ENCODE results near the gene CLASP1.

The CLASP1 gene

GRCh38 chr2:121455446-121455845 lies 193.8 kb downstream of the CLASP1 start:
- Histone ChIP-seq H2AFZ (ENCODE audit: low read depth, low read length) (no peak overlapping the region), H3K36me3 (replicated peaks; ENCODE audit: low read depth, low read length) (peaks cover 15% of the 10 kb centered on the region), H3K27me3 (ENCODE audit: low read depth, low read length) (no peaks in the 10 kb centered on the region), H3K4me2 (ENCODE audit: low read length) (no peak overlapping the region), H3K9me3 (ENCODE audit: insufficient read depth, low read length) (no peaks in the 10 kb centered on the region), H3K9ac (ENCODE audit: low read length) (no peak overlapping the region), H3K4me1 (ENCODE audit: low read length) (no peaks in the 10 kb centered on the region), H3K79me2 (ENCODE audit: low read length) (no peaks in the 10 kb centered on the region), H3K4me3 (ENCODE audit: low read length) (no peak overlapping the region), H4K20me1 (ENCODE audit: insufficient read depth, low read length) (no peaks in the 10 kb centered on the region), H3K27ac (ENCODE audit: low read length) (no peak overlapping the region)
- no peak for TF ChIP-seq EZH2phosphoT487 (IDR thresholded peaks at IDR 0.05; ENCODE audit: low read depth)
- TF ChIP-seq, protein P1, sequence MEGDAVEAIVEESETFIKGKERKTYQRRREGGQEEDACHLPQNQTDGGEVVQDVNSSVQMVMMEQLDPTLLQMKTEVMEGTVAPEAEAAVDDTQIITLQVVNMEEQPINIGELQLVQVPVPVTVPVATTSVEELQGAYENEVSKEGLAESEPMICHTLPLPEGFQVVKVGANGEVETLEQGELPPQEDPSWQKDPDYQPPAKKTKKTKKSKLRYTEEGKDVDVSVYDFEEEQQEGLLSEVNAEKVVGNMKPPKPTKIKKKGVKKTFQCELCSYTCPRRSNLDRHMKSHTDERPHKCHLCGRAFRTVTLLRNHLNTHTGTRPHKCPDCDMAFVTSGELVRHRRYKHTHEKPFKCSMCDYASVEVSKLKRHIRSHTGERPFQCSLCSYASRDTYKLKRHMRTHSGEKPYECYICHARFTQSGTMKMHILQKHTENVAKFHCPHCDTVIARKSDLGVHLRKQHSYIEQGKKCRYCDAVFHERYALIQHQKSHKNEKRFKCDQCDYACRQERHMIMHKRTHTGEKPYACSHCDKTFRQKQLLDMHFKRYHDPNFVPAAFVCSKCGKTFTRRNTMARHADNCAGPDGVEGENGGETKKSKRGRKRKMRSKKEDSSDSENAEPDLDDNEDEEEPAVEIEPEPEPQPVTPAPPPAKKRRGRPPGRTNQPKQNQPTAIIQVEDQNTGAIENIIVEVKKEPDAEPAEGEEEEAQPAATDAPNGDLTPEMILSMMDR (IDR thresholded peaks at IDR 0.05; ENCODE audit: low read depth, low read length) = no peak

GRCh38 chr2:121454549-121455090 lies 194.6 kb downstream of the CLASP1 start:
- Histone ChIP-seq H4K20me1 (ENCODE audit: insufficient read depth, low read length) (no peaks in the 10 kb centered on the region), H3K9me3 (ENCODE audit: insufficient read depth, low read length) (no peaks in the 10 kb centered on the region), H3K36me3 (replicated peaks; ENCODE audit: low read depth, low read length) (peaks cover 19% of the 10 kb centered on the region), H3K4me3 (ENCODE audit: low read length) (no peak overlapping the region), H3K9ac (ENCODE audit: low read length) (no peak overlapping the region), H3K4me1 (ENCODE audit: low read length) (no peaks in the 10 kb centered on the region), H3K4me2 (ENCODE audit: low read length) (no peak overlapping the region), H3K27ac (ENCODE audit: low read length) (no peak overlapping the region), H3K79me2 (ENCODE audit: low read length) (no peaks in the 10 kb centered on the region), H2AFZ (ENCODE audit: low read depth, low read length) (no peak overlapping the region), H3K27me3 (ENCODE audit: low read depth, low read length) (no peaks in the 10 kb centered on the region)
- no peak for TF ChIP-seq EZH2phosphoT487 (IDR thresholded peaks at IDR 0.05; ENCODE audit: low read depth)
- TF ChIP-seq, protein P1 (IDR thresholded peaks at IDR 0.05; ENCODE audit: low read depth, low read length) = no peak

- H3K4me2 ChIP-seq (ENCODE audit: low read length) = no peak overlapping the region
- no peaks in the 10 kb centered on the region for H3K27me3 ChIP-seq (ENCODE audit: low read depth, low read length)
- H3K4me1 ChIP-seq (ENCODE audit: low read length) = no peaks in the 10 kb centered on the region
- H3K27ac ChIP-seq (ENCODE audit: low read length) = no peak overlapping the region
- TF ChIP-seq, protein P1 (IDR thresholded peaks at IDR 0.05; ENCODE audit: low read depth, low read length) = no peak
- TF ChIP-seq EZH2phosphoT487 (IDR thresholded peaks at IDR 0.05; ENCODE audit: low read depth) = no peak
- H3K79me2 ChIP-seq (ENCODE audit: low read length) = no peaks in the 10 kb centered on the region
- no peak overlapping the region for H3K4me3 ChIP-seq (ENCODE audit: low read length)
- no peak overlapping the region for H2AFZ ChIP-seq (ENCODE audit: low read depth, low read length)
- H3K9ac ChIP-seq (ENCODE audit: low read length) = no peak overlapping the region
- H3K36me3 ChIP-seq (replicated peaks; ENCODE audit: low read depth, low read length) = peaks cover 35% of the 10 kb centered on the region
- no peaks in the 10 kb centered on the region for H4K20me1 ChIP-seq (ENCODE audit: insufficient read depth, low read length)
- no peaks in the 10 kb centered on the region for H3K9me3 ChIP-seq (ENCODE audit: insufficient read depth, low read length)
Measured at GRCh38 chr2:121451398-121451797, 197.9 kb downstream of the CLASP1 start.

- no peak overlapping the region for H3K4me2 ChIP-seq (ENCODE audit: low read length)
- no peaks in the 10 kb centered on the region for H3K27me3 ChIP-seq (ENCODE audit: low read depth, low read length)
- no peak overlapping the region for H3K4me3 ChIP-seq (ENCODE audit: low read length)
- no peak overlapping the region for H3K27ac ChIP-seq (ENCODE audit: low read length)
- H2AFZ ChIP-seq (ENCODE audit: low read depth, low read length) = no peak overlapping the region
- H3K4me1 ChIP-seq (ENCODE audit: low read length) = no peaks in the 10 kb centered on the region
- peaks cover 42% of the 10 kb centered on the region for H3K36me3 ChIP-seq (replicated peaks; ENCODE audit: low read depth, low read length)
- H3K9me3 ChIP-seq (ENCODE audit: insufficient read depth, low read length) = no peaks in the 10 kb centered on the region
- no peaks in the 10 kb centered on the region for H4K20me1 ChIP-seq (ENCODE audit: insufficient read depth, low read length)
- no peak overlapping the region for H3K9ac ChIP-seq (ENCODE audit: low read length)
- TF ChIP-seq, protein P1 (IDR thresholded peaks at IDR 0.05; ENCODE audit: low read depth, low read length) = no peak
- no peak for TF ChIP-seq EZH2phosphoT487 (IDR thresholded peaks at IDR 0.05; ENCODE audit: low read depth)
- no peaks in the 10 kb centered on the region for H3K79me2 ChIP-seq (ENCODE audit: low read length)
Measured at GRCh38 chr2:121450301-121450700, 199.0 kb downstream of the CLASP1 start.
